Measurements from ENCODE around the gene GTF2H1. TPM values are rescaled to one million over a fixed set of nuclear protein-coding genes. Genes with fewer than 3 reads are reported as not detected.

Gene GTF2H1
- 50.1 TPM for total RNA-seq

DNA sequence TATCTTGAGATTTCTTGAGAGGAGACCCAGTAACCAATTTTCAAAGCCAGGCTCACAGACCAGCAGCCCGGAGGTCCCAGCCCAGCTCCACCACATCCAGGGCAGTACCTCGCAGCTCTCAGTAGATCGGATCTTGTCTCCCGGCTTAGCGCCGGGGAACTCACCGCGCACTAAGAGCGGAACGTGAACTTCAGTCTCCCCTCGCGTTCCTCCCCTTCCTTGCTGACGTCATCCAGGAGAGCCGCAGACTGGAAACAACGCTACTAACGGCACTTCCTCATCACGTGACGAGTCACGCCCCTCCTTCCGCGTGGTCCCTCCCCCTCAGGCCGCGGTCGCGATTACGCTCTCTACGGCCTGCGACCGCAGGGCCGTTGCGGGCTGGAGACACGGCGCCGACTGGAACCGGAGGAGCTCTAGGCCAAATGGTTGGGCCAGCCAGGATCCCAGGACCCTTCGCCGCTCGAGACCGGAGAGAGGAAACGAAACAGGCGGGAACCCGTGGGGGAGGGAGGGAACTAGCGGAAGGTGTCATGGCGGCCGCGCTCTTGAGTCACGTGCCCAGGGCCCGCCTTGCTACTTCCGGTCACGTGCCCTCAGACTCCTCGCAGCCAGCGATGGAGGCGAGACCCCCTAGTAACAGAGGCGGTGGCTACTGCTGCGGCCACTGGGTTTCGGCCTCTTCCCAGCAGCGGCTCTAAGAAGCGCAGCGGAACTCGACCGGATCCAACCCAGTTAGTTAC lies at the start of gene GTF2H1, which contains the start of gene HPS5:
TSS of gene GTF2H1 (plus strand) at position 599 of the 743 bp plus-strand sequence. CDS start 10,508 bp downstream, outside the sequence.
TSS of gene HPS5 (minus strand) at position 172 of the 743 bp plus-strand sequence. CDS start 4,282 bp downstream, outside the sequence.

GRCh38 chr11:18394275-18394927 lies 72.0 kb downstream of the GTF2H1 start, which contains the start of gene LDHA:
Gene LDHA, plus strand, starts transcription at chr11:18394563. Its CDS starts 2,280 bp downstream, at chr11:18396843.

Small RNA genes lying within 50 kb of the gene (small RNA-seq; reads per million reads assigned to genes)
- not detected for gene MIR3159 (ENCODE audit: low replicate concordance)

Other genes with a start within 250 kb of the GTF2H1 start
- gene SAAL1, start 216.5 kb upstream of the GTF2H1 start, total RNA-seq: 14.6 TPM
- not detected for gene MRGPRX3, start 190.0 kb upstream of the GTF2H1 start, total RNA-seq
- not detected for gene MRGPRX4, start 149.7 kb upstream of the GTF2H1 start, total RNA-seq
- not detected for gene SAA4, start 85.8 kb upstream of the GTF2H1 start, total RNA-seq
- gene SAA2, start 73.9 kb upstream of the GTF2H1 start, total RNA-seq: not detected
- not detected for gene SAA1, start 56.3 kb upstream of the GTF2H1 start, total RNA-seq
- gene HPS5, start 427 bp upstream of the GTF2H1 start, total RNA-seq: 25.2 TPM
- 285 TPM for gene LDHA, start 72.0 kb downstream of the GTF2H1 start, total RNA-seq
- gene LDHC, start 89.8 kb downstream of the GTF2H1 start, total RNA-seq: 0.23 TPM
- 0.12 TPM for gene LDHAL6A, start 133.3 kb downstream of the GTF2H1 start, total RNA-seq
- 72.6 TPM for gene TSG101, start 204.4 kb downstream of the GTF2H1 start, total RNA-seq